Measurements from ENCODE around the gene CFAP54.

Gene CFAP54

DNA sequence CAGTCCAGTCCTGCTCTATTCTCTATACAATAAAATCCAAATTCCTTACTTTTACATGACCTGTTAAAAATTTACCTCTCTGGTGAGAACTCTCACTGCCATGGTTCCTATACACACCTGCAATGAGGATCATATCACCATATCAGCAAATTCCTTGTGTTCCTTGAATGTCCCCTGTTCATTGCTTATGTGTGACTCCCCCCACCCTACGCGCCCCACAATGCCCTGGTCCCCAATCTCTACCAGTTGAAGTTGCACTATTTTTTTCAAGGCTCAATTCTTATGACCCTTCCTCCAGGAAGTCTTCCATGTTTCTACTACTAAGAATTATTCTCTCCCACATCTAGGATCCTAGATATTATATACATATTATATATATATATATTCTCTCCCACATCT is 335.5 kb downstream of the CFAP54 start (continued):
- TF ChIP-seq ZNF518A (tag by site-specific recombination; conservative IDR thresholded peaks at IDR 0.05; ENCODE audit: low read depth) (no peak), ZNF624 (tag by site-specific recombination; IDR thresholded peaks at IDR 0.05) (no peak), ZNF701 (tag by site-specific recombination; IDR thresholded peaks at IDR 0.05) (no peak), ZBTB10 (tag by site-specific recombination; IDR thresholded peaks at IDR 0.05) (no peak), ZEB2 (tag by site-specific recombination; IDR thresholded peaks at IDR 0.05) (no peak), ZNF843 (tag by site-specific recombination; IDR thresholded peaks at IDR 0.05) (no peak), ZNF747 (tag by site-specific recombination; IDR thresholded peaks at IDR 0.05) (no peak)

DNA sequence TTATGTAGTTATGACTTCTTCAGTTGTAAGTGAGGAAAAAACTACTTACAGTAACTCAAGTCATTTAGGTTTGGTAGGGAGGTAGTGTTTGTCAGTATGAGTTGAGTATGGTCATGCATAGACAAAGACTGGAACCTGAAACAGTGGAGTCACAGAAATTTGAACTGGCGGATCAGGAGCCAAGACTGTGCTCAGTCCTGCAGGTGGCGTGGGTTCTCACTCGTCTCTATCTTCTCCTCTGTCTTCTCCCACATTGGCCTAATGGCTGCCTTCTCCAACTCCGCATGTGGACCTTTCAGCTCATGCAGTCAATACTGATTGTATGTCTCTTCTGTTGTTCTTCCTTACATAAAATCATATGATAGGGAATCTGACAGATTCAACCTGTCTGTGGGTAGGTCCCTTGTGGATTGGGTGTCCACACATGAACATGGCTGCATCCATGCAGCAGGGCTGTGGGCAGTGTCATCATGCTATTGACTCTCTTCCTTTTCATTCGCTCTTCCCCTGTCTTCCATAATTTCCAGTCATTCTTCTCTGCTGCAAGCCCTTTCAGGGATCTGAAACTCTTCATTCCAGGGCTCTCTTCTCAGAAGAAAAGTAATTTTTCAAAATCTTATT is 338.9 kb downstream of the CFAP54 start:
- no peak overlapping the region for H3K27ac ChIP-seq (ENCODE audit: extremely low read depth, low read depth, low read length)
- ChIA-PET POLR2A (no interaction called here), CTCF (no interaction called here)
- no peaks in the 10 kb centered on the region for H3K4me1 ChIP-seq (ENCODE audit: control insufficient read depth, insufficient read depth, low read length)
- H3K36me3 ChIP-seq (ENCODE audit: control insufficient read depth in 2 of 2, insufficient read depth in 1 of 2, low read length in 2 of 2), result no peaks in the 10 kb centered on the region
- no peaks in the 10 kb centered on the region for H3K9me3 ChIP-seq (ENCODE audit: control insufficient read depth, insufficient read depth, low read depth, low read length)
- no peak overlapping the region for H3K4me3 ChIP-seq (ENCODE audit: low read depth, low read length)
- TF ChIP-seq ZNF791 (tag by site-specific recombination; IDR thresholded peaks at IDR 0.05) (no peak), KLF8 (tag by site-specific recombination; IDR thresholded peaks at IDR 0.05) (no peak), HOXC10 (CRISPR knock-in tag; IDR thresholded peaks at IDR 0.05) (no peak), ZNF580 (tag by site-specific recombination; IDR thresholded peaks at IDR 0.05) (no peak), ZNF513 (tag by site-specific recombination; IDR thresholded peaks at IDR 0.05) (no peak), ZNF23 (tag by site-specific recombination; IDR thresholded peaks at IDR 0.05; ENCODE audit: borderline replicate concordance) (no peak), RBAK (tag by site-specific recombination; IDR thresholded peaks at IDR 0.05) (no peak), ZBTB20 (tag by site-specific recombination; IDR thresholded peaks at IDR 0.05) (no peak), EGR2 (tag by site-specific recombination; IDR thresholded peaks at IDR 0.05; ENCODE audit: low read depth) (no peak), ZNF776 (tag by site-specific recombination; IDR thresholded peaks at IDR 0.05; ENCODE audit: borderline replicate concordance) (no peak), ZNF157 (tag by site-specific recombination; IDR thresholded peaks at IDR 0.05) (no peak), ZNF785 (tag by site-specific recombination; IDR thresholded peaks at IDR 0.05) (no peak), ZNF280C (tag by site-specific recombination; IDR thresholded peaks at IDR 0.05) (no peak), ZNF146 (tag by site-specific recombination; IDR thresholded peaks at IDR 0.05) (no peak)
- TF ChIP-seq, protein P1, sequence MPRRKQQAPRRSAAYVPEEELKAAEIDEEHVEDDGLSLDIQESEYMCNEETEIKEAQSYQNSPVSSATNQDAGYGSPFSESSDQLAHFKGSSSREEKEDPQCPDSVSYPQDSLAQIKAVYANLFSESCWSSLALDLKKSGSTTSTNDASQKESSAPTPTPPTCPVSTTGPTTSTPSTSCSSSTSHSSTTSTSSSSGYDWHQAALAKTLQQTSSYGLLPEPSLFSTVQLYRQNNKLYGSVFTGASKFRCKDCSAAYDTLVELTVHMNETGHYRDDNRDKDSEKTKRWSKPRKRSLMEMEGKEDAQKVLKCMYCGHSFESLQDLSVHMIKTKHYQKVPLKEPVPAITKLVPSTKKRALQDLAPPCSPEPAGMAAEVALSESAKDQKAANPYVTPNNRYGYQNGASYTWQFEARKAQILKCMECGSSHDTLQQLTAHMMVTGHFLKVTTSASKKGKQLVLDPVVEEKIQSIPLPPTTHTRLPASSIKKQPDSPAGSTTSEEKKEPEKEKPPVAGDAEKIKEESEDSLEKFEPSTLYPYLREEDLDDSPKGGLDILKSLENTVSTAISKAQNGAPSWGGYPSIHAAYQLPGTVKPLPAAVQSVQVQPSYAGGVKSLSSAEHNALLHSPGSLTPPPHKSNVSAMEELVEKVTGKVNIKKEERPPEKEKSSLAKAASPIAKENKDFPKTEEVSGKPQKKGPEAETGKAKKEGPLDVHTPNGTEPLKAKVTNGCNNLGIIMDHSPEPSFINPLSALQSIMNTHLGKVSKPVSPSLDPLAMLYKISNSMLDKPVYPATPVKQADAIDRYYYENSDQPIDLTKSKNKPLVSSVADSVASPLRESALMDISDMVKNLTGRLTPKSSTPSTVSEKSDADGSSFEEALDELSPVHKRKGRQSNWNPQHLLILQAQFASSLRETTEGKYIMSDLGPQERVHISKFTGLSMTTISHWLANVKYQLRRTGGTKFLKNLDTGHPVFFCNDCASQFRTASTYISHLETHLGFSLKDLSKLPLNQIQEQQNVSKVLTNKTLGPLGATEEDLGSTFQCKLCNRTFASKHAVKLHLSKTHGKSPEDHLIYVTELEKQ (tag by site-specific recombination; IDR thresholded peaks at IDR 0.05; ENCODE audit: borderline replicate concordance), result no peak
